ENCODE data around the gene SLC22A4.

SLC22A4 gene

DNA sequence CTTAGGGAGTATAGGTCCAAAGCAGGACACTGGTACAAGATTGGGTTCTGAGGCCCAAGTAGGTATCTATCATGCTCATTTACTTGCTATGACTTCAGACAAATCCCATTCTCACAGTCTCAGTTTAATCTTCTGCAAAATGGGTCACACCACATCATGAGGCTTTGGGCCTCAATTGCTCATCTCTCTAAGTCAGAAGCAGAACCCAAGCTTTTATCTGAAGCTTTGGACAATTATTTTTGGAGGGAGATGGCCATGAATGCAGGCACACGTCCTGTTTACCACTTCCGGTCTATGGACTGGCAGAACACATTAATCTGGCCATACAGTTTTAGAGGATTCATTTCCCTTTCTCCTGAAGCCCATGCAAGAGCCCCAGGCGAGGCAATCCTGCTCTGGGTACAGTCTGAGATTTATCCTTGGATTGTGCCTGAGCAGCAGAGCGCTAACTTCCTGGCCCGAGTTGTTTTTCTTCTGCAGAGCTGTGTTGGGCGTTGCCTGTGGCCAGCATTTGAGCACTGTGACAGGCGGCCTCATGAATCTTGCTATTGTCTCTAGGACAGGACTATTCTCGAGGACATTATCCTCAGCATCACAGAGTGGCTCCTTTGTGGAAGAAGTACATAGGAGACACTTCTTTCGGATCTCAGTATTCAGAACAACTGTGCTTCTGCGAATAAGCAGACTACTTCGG, 16.1 kb downstream of the SLC22A4 start:
- TF ChIP-seq CEBPB (IDR thresholded peaks at IDR 0.05), result no peak
- TF ChIP-seq TEAD4 (IDR thresholded peaks at IDR 0.05), result no peak

DNA sequence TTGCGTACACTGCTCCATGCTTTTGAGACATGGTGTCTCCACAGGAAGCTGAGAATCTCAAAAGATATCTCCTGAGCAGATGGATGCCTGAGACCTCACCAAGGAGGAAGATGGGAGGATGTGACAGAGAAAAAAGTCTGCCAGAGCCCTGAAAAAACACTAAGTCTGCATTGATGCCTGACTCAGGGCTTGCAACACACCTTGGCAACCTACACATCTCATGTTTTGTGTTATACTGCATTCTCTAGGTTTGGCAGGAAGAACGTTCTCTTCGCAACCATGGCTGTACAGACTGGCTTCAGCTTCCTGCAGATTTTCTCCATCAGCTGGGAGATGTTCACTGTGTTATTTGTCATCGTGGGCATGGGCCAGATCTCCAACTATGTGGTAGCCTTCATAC, 19.2 kb downstream of the SLC22A4 start:
- TF ChIP-seq TCF12 (IDR thresholded peaks at IDR 0.05; ENCODE audit: low read depth), result no peak
- TF ChIP-seq, protein P1, sequence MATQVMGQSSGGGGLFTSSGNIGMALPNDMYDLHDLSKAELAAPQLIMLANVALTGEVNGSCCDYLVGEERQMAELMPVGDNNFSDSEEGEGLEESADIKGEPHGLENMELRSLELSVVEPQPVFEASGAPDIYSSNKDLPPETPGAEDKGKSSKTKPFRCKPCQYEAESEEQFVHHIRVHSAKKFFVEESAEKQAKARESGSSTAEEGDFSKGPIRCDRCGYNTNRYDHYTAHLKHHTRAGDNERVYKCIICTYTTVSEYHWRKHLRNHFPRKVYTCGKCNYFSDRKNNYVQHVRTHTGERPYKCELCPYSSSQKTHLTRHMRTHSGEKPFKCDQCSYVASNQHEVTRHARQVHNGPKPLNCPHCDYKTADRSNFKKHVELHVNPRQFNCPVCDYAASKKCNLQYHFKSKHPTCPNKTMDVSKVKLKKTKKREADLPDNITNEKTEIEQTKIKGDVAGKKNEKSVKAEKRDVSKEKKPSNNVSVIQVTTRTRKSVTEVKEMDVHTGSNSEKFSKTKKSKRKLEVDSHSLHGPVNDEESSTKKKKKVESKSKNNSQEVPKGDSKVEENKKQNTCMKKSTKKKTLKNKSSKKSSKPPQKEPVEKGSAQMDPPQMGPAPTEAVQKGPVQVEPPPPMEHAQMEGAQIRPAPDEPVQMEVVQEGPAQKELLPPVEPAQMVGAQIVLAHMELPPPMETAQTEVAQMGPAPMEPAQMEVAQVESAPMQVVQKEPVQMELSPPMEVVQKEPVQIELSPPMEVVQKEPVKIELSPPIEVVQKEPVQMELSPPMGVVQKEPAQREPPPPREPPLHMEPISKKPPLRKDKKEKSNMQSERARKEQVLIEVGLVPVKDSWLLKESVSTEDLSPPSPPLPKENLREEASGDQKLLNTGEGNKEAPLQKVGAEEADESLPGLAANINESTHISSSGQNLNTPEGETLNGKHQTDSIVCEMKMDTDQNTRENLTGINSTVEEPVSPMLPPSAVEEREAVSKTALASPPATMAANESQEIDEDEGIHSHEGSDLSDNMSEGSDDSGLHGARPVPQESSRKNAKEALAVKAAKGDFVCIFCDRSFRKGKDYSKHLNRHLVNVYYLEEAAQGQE (IDR thresholded peaks at IDR 0.05; ENCODE audit: low read depth), result no peak

DNA sequence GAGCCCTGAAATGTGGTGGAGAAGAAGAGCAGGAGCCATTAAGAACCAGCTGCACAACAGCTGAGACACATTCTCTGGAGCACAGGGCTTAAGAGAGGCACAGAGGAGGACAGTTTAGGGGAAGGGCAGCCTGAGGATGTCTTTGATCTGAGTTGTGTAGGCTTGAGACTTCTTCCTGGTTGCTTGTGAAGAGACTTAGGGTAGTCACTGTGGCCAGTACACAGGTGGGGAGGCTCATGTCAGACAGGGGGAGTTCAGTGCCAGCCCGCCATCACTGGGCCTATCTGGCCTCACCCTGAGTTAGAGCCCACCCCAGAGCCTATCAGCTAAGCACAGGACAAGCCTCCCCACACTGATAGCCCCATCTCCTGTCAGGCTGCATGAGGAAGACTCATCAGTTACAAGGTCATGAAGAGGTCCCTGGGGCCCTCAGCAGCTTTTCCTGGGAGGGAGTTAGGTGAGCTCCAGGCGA, 19.8 kb downstream of the SLC22A4 start:
- TF ChIP-seq CEBPB (IDR thresholded peaks at IDR 0.05) (no peak), EP300 (IDR thresholded peaks at IDR 0.05; ENCODE audit: borderline replicate concordance) (no peak), TCF12 (IDR thresholded peaks at IDR 0.05; ENCODE audit: low read depth) (no peak), ZBTB7A (IDR thresholded peaks at IDR 0.05; ENCODE audit: low read depth) (no peak), EGR1 (IDR thresholded peaks at IDR 0.05) (no peak), NFIC (IDR thresholded peaks at IDR 0.05) (no peak), CREB1 (IDR thresholded peaks at IDR 0.05; ENCODE audit: low read depth) (no peak), TEAD4 (IDR thresholded peaks at IDR 0.05) (no peak), RAD21 (IDR thresholded peaks at IDR 0.05; ENCODE audit: low read depth) (no peak), TAF1 (IDR thresholded peaks at IDR 0.05; ENCODE audit: low read depth) (no peak), FOXM1 (IDR thresholded peaks at IDR 0.05; ENCODE audit: borderline replicate concordance, low read depth) (no peak), YY1 (IDR thresholded peaks at IDR 0.05; ENCODE audit: low read depth) (no peak)
- TF ChIP-seq, protein P2, sequence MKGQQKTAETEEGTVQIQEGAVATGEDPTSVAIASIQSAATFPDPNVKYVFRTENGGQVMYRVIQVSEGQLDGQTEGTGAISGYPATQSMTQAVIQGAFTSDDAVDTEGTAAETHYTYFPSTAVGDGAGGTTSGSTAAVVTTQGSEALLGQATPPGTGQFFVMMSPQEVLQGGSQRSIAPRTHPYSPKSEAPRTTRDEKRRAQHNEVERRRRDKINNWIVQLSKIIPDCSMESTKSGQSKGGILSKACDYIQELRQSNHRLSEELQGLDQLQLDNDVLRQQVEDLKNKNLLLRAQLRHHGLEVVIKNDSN (IDR thresholded peaks at IDR 0.05), result no peak
- TF ChIP-seq, protein P3, sequence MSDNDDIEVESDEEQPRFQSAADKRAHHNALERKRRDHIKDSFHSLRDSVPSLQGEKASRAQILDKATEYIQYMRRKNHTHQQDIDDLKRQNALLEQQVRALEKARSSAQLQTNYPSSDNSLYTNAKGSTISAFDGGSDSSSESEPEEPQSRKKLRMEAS (IDR thresholded peaks at IDR 0.05), result no peak
- TF ChIP-seq, protein P1 (IDR thresholded peaks at IDR 0.05; ENCODE audit: low read depth), result no peak

DNA sequence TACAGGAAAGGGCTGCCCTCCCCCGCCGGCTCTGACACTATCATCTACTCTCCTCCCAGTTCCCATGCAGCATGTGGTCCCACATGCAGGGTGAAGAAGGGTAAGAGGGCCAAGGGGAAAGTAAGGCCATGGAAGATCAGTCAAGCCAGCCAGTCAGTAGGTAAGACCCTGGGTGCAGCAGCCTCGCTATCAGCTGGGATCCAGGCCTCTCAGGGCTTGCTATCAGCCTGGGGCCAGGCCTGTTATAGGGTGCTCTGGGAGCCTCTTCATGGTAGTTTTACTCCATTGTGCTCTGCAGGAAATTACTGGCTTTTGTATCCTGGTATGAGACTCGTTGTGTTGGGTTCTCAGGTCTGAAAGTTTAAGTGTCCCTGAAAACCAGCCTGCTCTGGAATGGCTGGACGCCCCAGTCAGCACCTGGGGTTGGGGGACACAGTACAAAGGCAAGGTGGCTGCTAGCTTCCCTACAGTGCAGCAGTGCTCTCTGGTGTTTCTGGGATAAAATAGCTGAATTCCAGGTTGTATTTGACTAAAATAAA, 21.4 kb downstream of the SLC22A4 start:
- TF ChIP-seq RAD21 (IDR thresholded peaks at IDR 0.05; ENCODE audit: low read depth), result peak; percentile 27; the same call in 1 of the 2 replicates
- no peak for TF ChIP-seq CREB1 (IDR thresholded peaks at IDR 0.05; ENCODE audit: low read depth)

DNA sequence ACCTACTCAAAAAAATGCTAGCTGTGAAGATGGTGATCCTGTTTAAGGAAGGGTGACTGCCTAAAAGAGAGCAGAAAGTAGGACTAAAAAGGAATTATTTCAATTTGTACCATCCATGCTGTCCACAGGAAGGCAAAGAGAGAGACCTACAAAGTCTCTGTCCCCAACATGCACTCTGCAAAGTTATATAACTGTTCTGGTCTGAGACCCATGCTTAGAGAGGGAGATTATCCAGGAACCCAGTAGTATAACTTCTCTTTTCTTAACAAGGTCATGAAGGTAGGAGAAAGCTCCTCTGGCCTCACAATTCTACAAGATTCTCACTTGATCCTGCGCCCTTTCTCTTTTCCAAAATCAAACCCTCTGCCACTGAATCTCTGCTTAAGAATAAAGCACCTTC, 25.8 kb downstream of the SLC22A4 start:
- TF ChIP-seq, protein P3 (IDR thresholded peaks at IDR 0.05), result no peak
- TF ChIP-seq TEAD4 (IDR thresholded peaks at IDR 0.05), result no peak

DNA sequence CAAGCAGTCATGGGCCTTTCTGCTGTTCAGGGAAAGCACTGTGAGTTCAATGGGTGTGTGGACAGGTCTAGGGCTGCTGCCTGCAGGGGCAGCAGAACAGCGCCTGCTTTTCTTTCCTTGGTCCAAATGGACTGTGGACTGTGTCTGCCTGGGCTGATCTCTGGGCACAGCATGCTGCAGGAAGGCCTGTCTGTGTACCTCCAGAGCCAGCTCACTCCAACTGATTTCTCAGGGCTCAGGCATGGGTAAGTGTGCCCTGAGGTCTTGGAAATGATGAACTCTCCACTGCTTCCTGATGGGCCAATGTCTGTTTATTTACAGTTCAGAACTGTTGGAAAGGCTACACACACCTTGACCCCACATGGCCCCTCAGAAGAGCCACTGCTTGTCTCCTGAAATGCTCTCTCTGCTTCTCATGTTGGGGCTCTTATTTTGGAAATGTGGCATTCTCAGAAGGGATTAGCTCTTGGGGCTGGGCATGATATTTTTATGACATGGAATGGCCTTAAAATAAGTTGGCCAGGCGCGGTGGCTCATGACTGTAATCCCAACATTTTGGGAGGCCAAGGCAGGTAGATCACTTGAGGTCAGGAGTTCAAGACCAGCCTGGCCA, 27.0 kb downstream of the SLC22A4 start:
- TF ChIP-seq ZBTB7A (IDR thresholded peaks at IDR 0.05; ENCODE audit: low read depth) (no peak), FOXM1 (IDR thresholded peaks at IDR 0.05; ENCODE audit: borderline replicate concordance, low read depth) (no peak)
- TF ChIP-seq, protein P3 (IDR thresholded peaks at IDR 0.05), result no peak

DNA sequence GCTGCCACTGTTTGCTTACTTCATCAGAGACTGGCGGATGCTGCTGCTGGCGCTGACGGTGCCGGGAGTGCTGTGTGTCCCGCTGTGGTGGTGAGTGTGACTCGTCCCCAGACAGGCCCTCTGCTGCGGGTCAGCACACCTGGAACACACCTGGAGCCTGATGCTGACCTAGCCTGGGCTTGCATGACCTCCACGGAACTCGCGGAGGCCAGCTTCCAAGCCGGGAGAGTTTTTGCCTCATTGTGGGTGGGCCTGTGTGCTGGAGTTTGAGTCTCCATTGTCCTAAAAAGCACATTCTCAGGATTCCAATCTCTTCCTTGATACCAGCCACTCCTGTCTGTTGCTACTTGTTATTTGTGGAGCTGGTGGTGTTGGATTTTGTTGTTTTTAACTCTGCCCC, 28.1 kb downstream of the SLC22A4 start:
- no peak for TF ChIP-seq EGR1 (IDR thresholded peaks at IDR 0.05)
- TF ChIP-seq EP300 (IDR thresholded peaks at IDR 0.05; ENCODE audit: borderline replicate concordance), result no peak
- TF ChIP-seq FOXM1 (IDR thresholded peaks at IDR 0.05; ENCODE audit: borderline replicate concordance, low read depth), result no peak
- TF ChIP-seq, protein P1 (IDR thresholded peaks at IDR 0.05; ENCODE audit: low read depth), result no peak
- TF ChIP-seq, protein P2 (IDR thresholded peaks at IDR 0.05), result no peak
- TF ChIP-seq, protein P3 (IDR thresholded peaks at IDR 0.05), result no peak
- TF ChIP-seq CREB1 (IDR thresholded peaks at IDR 0.05; ENCODE audit: low read depth), result no peak
- TF ChIP-seq CEBPB (IDR thresholded peaks at IDR 0.05), result no peak
- no peak for TF ChIP-seq TCF12 (IDR thresholded peaks at IDR 0.05; ENCODE audit: low read depth)
- TF ChIP-seq ZBTB7A (IDR thresholded peaks at IDR 0.05; ENCODE audit: low read depth), result no peak
- TF ChIP-seq RAD21 (IDR thresholded peaks at IDR 0.05; ENCODE audit: low read depth), result no peak
- TF ChIP-seq TAF1 (IDR thresholded peaks at IDR 0.05; ENCODE audit: low read depth), result no peak
- no peak for TF ChIP-seq YY1 (IDR thresholded peaks at IDR 0.05; ENCODE audit: low read depth)
- no peak for TF ChIP-seq NFIC (IDR thresholded peaks at IDR 0.05)
- no peak for TF ChIP-seq TEAD4 (IDR thresholded peaks at IDR 0.05)

All from Ishikawa (cell line).